ENCODE results near the gene FBXO9.
"Not testable (repeated sequence)": the region's sequence is repeated elsewhere in the genome, so short reads cannot be mapped to it uniquely, and the experiment has no call there.

FBXO9 gene

GRCh38 chr6:53045891-53046673 lies 19.1 kb upstream of the FBXO9 start:
- in situ Hi-C loops (cut with MboI; ENCODE audit: low sequenced_read_pairs) = no loop called here

GRCh38 chr6:53048431-53049195 lies 16.6 kb upstream of the FBXO9 start:
- in situ Hi-C loops (cut with MboI; ENCODE audit: low sequenced_read_pairs) = no loop called here

- in situ Hi-C loops (cut with MboI; ENCODE audit: low sequenced_read_pairs) = no loop called here
Observed at GRCh38 chr6:53049415-53049814, 15.8 kb upstream of the FBXO9 start.

- in situ Hi-C loops (cut with MboI; ENCODE audit: low sequenced_read_pairs) = not testable (repeated sequence)
Observed at GRCh38 chr6:53052152-53052551, 13.1 kb upstream of the FBXO9 start.

GRCh38 chr6:53054532-53054931 lies 10.7 kb upstream of the FBXO9 start:
- in situ Hi-C loops (cut with MboI; ENCODE audit: low sequenced_read_pairs) = no loop called here

- in situ Hi-C loops (cut with MboI; ENCODE audit: low sequenced_read_pairs) = no loop called here
Observed at GRCh38 chr6:53055873-53056272, 9.3 kb upstream of the FBXO9 start.

GRCh38 chr6:53056273-53056672 lies 8.9 kb upstream of the FBXO9 start:
- in situ Hi-C loops (cut with MboI; ENCODE audit: low sequenced_read_pairs) = no loop called here

- in situ Hi-C loops (cut with MboI; ENCODE audit: low sequenced_read_pairs) = no loop called here
Observed at GRCh38 chr6:53058388-53059195, 6.6 kb upstream of the FBXO9 start.

GRCh38 chr6:53059648-53060589 lies 5.3 kb upstream of the FBXO9 start:
- in situ Hi-C loops (cut with MboI; ENCODE audit: low sequenced_read_pairs) = no loop called here

GRCh38 chr6:53062169-53062539 lies 3.0 kb upstream of the FBXO9 start:
- in situ Hi-C loops (cut with MboI; ENCODE audit: low sequenced_read_pairs) = no loop called here

GRCh38 chr6:53064255-53064654 lies 949 bp upstream of the FBXO9 start:
- in situ Hi-C loops (cut with MboI; ENCODE audit: low sequenced_read_pairs) = not testable (repeated sequence)

- in situ Hi-C loops (cut with MboI; ENCODE audit: low sequenced_read_pairs) = no loop called here
Observed at GRCh38 chr6:53064726-53065265, 408 bp upstream of the FBXO9 start.

- in situ Hi-C loops (cut with MboI; ENCODE audit: low sequenced_read_pairs) = no loop called here
Observed at GRCh38 chr6:53066077-53066417, 843 bp downstream of the FBXO9 start.

GRCh38 chr6:53066874-53067706 lies 1.9 kb downstream of the FBXO9 start:
- in situ Hi-C loops (cut with MboI; ENCODE audit: low sequenced_read_pairs) = no loop called here

GRCh38 chr6:53067849-53068361 lies 2.7 kb downstream of the FBXO9 start:
- in situ Hi-C loops (cut with MboI; ENCODE audit: low sequenced_read_pairs) = no loop called here

- in situ Hi-C loops (cut with MboI; ENCODE audit: low sequenced_read_pairs) = no loop called here
Observed at GRCh38 chr6:53069427-53069826, 4.2 kb downstream of the FBXO9 start.

- in situ Hi-C loops (cut with MboI; ENCODE audit: low sequenced_read_pairs) = no loop called here
Observed at GRCh38 chr6:53070806-53071205, 5.6 kb downstream of the FBXO9 start.

- in situ Hi-C loops (cut with MboI; ENCODE audit: low sequenced_read_pairs) = no loop called here
Observed at GRCh38 chr6:53074347-53074746, 9.1 kb downstream of the FBXO9 start.

GRCh38 chr6:53080813-53081212 lies 15.6 kb downstream of the FBXO9 start:
- in situ Hi-C loops (cut with MboI; ENCODE audit: low sequenced_read_pairs) = no loop called here
